GM19438 (cell line): ENCODE data around the gene CDH22.

ENCODE experiments used
- ATAC-seq: cut with Tn5 transposase; IDR thresholded peaks from one replicate; pipeline ENCODE4 v1.9.1; 2021; ENCODE audit warnings: low read depth; ENCODE audit not compliant: unreplicated experiment

CDH22 gene

GRCh38 chr20:46344488-46345162 lies 36.3 kb upstream of the CDH22 start:
- ATAC-seq = no peak

GRCh38 chr20:46343975-46344357 lies 35.7 kb upstream of the CDH22 start:
- ATAC-seq = no peak

- ATAC-seq = no peak
Measured at GRCh38 chr20:46343348-46343974, 35.2 kb upstream of the CDH22 start.

DNA sequence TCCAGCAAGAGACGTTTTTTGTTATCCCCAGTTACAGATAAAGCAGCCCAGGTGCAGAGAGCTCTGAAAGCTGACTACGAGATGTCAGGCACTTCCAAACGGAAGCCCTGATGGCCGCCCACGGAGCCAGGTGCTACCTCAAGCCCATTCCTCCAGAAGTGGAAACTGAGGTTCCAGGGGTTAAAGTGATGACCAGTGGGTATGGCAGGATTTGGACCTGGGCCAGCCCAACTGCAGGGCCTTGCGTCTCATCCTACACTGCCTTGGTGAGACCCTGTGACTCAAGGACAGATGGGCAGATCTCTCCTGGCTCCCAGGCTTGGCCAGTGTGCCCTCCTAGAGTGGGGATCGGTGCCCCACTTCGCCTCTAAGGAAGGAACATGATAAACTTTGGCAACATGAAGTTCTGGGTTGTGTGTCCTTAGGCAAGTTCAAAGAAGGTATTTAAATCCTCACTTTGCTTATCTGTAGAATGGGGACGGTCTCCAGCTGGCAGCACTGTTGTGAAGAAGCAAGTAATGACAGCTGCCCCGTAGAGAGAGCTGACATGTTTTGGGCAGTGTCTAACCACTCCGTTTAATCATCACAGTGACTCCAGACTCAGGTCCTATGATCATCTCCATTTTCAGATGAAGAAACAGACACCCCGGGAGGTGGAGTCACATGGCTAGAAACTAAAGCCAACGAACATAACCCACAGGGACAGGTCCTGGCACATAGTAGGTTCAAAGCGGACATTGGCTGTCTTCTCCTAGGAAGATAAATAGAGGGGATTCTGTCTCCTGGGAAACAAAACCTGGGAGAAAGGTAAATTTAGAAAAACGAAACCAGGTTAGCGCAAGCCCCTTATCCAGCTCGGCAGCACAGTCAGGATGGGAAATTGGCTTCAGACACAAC lies 34.4 kb upstream of the CDH22 start:
- no peak for ATAC-seq

DNA sequence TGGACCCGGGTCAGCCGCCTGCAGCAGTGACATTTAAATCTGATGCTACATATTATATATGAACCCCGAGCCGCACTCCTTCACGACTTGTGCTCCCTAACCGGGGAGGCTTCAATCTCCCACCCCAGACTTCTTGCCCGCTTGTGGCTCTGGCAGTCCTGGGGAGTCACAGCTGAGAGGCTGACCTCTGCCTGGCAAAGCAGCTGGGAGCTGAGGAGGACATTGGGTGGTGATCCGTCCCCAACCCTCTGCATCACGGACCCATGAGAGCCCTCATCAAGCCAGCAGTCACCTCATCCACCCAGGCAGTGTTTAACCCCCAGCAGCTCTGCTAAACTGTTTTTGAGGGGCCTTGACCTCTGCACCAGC lies 33.7 kb upstream of the CDH22 start:
- no peak for ATAC-seq

GRCh38 chr20:46341074-46342009 lies 33.0 kb upstream of the CDH22 start:
- no peak for ATAC-seq

DNA sequence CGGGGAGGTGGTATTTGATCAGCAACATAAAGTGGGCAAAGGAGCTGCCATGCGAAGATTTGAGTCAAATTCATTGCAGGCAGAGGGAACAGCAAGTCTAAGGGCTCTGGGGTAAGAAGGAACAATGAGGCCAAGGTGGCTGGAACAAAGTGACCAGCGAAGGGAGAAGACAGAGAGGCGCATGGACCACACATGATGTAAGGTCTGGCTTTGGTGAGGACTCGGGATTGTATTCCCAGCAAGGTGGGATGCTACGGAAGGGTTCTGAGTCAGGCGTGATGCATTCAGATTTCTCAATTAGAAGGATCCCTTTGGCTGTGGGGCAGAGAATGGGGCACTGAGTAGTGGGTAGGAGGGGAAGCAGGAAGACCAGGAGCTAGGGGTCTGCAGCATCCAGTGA lies 30.7 kb upstream of the CDH22 start:
- ATAC-seq = no peak

- no peak for ATAC-seq
Measured at GRCh38 chr20:46336735-46337134, 28.4 kb upstream of the CDH22 start.

GRCh38 chr20:46334303-46334904 lies 26.1 kb upstream of the CDH22 start:
- no peak for ATAC-seq

GRCh38 chr20:46333161-46333991 lies 25.1 kb upstream of the CDH22 start:
- no peak for ATAC-seq

- ATAC-seq = no peak
Measured at GRCh38 chr20:46332373-46333160, 24.3 kb upstream of the CDH22 start.

GRCh38 chr20:46331611-46332361 lies 23.5 kb upstream of the CDH22 start:
- no peak for ATAC-seq

GRCh38 chr20:46330831-46331371 lies 22.6 kb upstream of the CDH22 start:
- no peak for ATAC-seq

- no peak for ATAC-seq
Measured at GRCh38 chr20:46330072-46330763, 21.9 kb upstream of the CDH22 start.

GRCh38 chr20:46328200-46328882 lies 20.0 kb upstream of the CDH22 start:
- no peak for ATAC-seq

- no peak for ATAC-seq
Measured at GRCh38 chr20:46327557-46327956, 19.3 kb upstream of the CDH22 start.
